Activated CD8-positive, alpha-beta memory T cell treated with anti-CD3 and anti-CD28 coated beads, Interleukin-2, amount 50 U/mL, for 24 hours (primary cell): ENCODE results near the gene PLCH2.

Experiments
- DNase-seq: peaks from one replicate; pipeline ENCODE4 v3.0.0-alpha.2; 2020; ENCODE audit errors: extremely low read depth

PLCH2 gene

DNA sequence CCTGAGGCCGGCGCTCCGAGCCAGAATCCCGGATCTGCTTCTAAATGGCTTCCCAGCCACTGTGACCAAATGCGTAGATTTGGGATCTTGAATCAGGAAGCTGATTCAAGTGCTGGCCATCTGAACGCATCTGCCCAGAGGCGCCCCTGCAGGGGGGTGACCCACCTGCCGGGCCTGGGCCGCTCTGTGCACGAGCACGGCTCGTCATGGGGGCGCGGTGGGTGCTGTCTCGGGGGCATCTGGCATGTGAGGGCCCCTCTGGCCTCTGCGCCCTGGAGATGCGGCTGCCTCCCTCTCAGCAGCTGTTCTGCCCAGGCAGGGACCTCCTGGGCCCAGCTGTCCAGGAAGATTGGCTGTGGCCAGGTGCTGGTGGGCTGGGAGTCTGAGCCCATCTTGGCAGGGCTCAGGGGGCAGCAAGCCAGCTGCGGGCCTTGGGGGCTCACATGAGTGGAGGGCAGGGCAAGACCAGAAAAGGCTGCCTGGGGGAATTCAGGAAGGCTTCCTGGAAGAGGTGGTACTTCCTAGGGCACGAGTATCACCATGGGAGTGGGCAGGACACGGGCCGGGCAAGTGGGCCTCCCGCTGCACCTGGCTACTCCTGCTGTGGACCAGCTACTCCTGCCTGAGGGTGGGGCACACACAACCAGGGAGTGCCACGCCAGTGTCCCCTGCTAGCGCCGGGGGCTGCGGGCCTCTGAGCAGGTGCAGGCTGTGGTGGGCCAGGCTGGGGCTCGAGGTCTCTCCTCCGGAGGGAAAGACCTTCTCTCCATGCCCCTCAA is 25.1 kb downstream of the PLCH2 start:
- no peak for DNase-seq

DNA sequence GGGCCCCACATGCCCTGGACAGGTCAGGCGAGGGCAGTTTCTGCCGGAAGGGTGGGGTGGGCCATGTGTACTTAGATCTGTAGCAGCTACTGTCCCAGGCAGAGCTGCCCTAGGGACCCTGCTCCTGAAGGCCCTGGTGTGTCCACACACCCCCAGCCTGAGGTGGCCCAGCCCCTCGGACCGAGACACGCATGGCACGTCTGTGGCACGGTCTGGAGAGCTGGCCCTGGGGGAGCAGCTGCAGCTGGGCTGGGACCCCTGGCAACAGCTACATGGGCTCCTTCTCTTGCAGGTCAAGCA is 25.7 kb downstream of the PLCH2 start:
- no peak for DNase-seq

DNA sequence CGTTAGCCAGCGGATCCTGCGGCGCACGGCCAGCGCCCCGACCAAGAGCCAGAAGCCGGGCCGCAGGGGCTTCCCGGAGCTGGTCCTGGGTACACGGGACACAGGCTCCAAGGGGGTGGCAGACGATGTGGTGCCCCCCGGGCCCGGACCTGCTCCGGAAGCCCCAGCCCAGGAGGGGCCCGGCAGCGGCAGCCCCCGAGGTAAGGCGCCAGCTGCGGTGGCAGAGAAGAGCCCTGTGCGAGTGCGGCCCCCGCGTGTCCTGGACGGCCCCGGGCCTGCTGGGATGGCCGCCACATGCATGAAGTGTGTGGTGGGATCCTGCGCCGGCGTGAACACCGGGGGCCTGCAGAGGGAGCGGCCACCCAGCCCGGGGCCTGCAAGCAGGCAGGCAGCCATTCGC is 26.1 kb downstream of the PLCH2 start:
- no peak for DNase-seq

DNA sequence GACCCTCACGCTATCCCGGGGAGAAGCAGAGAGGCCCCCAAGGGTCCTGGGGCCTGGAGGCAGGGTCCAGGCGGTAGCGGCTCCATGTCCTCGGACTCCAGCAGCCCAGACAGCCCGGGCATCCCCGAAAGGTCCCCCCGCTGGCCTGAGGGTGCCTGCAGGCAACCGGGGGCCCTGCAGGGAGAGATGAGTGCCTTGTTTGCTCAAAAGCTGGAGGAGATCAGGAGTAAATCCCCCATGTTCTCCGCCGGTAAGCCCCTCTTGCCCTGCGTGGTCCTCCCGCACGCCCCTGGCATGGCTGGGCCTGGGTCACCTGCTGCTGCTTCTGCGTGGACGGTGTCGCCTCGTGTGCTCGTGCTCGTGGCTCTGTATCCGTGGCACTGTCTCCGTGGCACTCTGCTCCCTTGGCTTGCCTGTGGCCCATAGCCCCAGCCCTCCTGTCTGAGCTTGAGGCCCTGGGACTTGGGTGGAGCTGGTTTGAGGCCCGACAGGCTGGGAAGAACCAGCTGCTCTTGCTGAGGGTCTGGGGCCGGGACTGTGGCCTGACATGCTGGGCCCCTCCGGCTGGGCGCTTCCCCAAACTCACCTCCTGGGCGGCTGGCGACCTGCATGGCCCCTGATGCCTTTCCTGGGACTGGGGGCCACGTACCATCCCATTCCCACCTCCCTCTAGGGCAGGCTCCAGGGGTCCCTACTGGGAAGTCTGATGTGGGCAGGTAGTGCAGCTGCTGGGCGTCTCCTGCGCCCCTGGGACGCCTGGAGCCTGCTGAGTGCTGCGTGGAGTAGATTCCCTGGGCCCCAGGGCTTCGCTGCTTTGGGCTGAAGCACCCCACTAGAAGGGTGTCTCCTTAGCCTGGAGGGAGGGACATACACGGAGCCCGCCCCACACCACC is 26.8 kb downstream of the PLCH2 start:
- no peak for DNase-seq

DNA sequence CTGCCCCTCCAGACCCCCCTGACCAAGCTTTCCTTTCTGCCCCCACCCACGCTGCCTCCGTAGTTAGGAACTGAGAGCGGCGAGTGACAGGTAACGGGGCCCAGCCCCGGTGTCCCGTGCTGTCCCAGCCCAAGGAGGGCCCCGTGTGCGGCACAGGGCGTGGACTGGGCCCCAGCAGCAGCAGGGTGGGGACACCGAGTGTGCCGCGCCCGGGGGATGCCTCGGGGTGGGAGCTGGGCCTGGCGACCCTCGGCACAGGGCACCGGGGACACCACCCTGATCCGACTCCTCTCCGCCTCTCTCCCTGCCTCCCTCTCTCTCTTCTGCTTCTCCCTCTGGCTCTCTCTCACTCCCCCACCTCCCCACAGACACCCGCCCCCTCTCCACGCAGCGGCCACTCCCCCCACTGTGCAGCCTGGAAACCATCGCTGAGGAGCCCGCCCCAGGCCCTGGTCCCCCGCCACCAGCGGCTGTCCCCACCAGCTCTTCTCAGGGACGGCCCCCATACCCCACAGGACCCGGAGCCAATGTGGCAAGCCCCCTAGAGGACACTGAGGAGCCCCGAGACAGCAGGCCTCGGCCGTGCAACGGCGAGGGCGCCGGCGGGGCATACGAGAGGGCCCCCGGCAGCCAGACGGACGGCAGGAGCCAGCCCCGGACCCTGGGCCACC is 27.6 kb downstream of the PLCH2 start:
- no peak for DNase-seq

DNA sequence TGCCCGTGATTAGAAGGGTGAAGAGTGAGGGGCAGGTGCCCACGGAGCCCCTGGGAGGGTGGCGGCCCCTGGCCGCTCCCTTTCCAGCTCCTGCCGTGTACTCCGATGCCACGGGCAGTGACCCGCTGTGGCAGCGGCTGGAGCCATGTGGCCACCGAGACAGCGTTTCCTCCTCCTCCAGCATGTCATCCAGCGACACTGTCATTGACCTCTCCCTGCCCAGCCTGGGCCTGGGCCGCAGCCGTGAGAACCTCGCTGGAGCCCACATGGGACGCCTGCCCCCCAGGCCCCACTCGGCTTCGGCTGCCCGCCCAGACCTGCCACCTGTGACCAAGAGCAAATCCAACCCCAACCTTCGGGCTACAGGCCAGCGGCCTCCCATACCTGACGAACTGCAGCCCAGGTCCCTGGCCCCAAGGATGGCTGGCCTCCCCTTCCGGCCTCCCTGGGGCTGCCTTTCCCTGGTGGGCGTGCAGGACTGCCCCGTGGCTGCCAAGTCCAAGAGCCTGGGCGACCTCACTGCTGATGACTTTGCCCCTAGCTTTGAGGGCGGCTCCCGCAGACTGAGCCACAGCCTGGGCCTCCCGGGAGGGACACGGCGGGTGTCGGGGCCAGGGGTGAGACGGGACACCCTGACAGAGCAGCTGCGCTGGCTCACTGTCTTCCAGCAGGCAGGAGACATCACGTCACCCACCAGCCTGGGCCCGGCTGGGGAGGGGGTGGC is 28.3 kb downstream of the PLCH2 start:
- DNase-seq, result no peak

DNA sequence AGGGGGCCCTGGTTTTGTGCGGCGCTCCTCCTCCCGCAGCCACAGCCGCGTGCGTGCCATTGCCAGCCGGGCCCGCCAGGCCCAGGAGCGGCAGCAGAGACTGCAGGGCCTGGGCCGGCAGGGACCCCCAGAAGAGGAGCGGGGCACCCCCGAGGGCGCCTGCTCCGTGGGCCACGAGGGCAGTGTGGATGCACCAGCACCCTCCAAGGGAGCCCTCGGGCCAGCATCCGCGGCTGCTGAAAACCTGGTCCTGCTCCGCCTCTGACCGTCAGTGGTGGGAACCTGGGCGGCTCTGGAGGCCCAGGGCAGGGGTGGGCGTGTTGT is 28.8 kb downstream of the PLCH2 start:
- DNase-seq, result no peak

DNA sequence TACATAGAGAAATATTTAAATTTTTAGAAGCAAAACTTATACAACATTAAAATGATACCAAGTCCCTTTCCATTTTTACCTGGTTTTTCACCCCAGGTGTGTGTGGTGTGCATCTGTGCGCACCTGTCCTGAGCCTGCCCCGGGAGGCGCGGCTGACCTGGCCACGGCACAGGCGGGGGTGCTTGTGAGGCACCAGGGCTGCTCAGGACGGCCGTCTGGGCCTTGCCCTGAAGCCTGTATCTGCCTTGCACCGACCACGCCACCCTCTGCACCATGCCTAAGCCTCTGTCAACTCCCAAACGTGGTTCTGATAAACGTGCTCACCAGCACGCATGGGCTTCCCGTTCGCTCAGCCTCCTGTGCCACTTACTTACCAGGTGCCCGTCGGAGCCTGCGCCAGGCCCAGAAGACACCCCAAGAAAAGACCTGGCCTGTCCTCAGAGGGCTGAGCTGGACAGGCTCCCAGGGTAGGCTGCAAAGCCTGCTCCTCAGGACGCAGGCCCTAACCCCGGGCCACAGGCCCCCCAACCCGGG is 29.4 kb downstream of the PLCH2 start:
- DNase-seq, result no peak

DNA sequence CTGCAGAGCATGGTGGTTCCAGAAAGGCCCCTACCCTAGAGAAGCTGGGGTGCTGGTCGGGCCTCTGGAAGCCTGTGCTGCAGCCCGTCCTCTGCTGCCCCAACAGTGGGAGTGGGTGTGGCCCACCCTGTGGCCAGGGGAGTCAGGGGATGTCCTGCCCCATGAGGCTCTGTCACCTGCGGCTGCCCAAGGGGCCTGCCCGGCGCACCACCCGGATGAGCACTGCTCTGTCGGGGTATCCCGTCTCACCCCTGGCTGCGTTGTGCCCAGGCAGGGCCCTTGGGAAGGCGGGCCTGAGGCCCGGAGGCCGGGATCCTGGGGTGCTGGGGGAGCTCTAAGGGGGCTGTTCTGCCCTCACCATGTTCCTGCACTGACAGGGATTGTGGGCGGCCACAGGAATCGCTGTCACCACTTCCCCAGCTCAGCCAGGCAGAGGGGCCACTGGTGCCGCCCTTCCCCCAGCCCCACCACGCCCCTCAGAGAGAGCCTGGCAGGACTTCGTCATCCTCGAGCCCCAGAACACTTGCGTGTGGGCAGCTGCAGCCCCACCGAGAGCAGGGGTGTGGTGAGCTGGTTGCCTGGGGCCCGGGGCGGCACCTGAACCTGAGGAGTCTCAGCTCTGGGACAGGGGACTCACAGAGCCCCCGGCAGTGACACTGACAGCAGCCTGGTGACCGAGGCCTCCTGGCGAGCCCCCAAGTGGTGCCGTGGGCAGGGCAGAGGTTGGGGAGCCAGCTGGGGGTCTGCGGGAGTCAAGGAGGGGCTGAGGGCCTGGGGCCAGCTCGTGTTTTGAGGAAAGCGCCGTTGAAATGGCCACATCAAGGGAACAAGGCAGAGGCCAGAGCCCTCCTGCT is 30.1 kb downstream of the PLCH2 start:
- no peak for DNase-seq

DNA sequence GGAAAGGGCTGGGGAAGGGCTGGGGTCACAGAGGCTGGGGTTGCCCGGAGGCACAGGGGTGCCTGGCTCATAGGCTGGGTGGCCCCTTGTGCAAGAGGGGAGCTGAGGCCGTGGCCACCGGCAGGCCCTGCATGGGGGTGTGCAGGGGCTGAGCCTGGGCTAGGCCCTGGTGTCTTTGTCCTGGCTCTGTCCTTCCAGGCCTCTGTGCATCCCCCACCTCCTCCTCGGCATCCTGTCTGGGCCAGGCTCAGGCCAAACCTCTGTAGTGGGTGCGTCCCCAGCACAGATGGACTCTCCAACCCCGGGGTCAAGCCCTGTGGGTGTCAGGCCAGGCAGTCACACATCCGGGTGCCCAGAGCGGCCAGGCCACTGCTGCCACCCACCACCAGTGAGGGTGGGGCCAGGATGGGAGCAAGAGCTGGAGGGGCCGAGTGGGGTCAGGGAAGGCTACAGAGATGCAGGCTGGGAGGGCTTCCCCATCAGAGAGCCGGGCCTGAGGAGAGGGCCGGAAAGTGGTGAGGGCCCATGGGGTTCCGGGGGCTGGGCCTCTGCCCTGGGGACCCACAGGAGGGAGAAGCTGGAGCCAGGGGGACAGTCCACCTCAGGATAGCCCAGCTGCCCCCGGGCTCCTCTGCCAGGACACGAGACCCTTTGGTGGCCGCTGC is 30.9 kb downstream of the PLCH2 start:
- no peak for DNase-seq

DNA sequence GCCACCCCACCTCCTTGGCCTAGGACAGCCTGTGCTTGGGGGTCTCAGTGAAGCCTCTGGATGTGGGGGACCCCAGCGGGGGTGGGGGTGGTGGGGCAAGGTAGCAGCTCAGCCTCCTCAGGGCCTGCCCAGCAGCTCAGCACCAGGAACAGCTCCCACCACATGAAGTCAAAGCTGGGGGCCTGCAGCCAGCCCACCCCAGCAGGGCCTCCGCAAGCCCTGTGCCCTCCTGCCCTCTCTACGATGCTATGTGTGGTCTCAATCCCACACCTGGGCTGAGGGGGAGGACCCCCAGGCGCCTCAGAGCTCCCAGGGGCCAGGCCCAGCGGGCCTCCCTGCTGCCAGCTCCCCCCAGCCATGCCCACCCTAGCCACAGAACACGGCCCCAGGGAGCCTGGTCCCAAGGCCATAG is 31.7 kb downstream of the PLCH2 start:
- DNase-seq, result no peak

DNA sequence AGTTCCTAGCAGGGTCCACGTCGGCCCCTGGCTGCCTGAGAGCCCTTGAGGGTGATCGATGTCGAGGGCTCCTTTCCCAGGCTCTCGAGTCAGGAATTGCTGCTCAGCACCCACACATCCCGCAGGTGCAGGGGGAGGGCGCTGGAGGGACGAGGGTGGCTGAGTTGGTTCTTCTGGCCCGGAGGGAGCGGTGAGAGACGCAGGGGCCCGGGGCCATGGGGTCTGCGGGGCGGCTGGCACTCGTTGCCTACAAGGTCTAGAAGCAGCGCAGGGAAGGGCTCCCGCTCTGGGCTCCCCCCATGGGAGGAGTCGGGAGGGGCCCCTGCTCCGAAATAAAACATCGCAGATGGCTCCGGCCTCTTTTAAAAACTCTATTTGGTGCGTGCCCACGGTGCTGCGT is 32.1 kb downstream of the PLCH2 start:
- DNase-seq, result no peak

DNA sequence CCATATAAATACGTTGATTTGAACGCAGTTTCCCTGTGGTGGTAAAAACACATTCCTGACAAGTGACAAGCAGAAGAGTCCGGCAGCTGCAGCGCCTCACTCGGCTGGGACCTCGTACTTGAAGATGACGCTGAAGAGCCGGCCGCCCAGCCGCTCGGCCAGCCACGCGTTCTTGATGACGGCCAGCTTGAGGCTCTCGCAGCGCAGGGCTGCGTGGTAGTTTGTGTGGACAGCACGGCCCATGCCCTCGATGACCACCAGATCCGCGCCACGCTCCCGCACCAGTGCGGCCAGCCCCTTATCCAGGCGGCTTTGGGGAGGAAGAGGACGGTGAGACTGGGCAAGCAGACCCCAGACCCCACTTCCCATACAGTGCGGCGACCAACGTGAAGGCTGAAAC is 32.7 kb downstream of the PLCH2 start:
- DNase-seq, result no peak

DNA sequence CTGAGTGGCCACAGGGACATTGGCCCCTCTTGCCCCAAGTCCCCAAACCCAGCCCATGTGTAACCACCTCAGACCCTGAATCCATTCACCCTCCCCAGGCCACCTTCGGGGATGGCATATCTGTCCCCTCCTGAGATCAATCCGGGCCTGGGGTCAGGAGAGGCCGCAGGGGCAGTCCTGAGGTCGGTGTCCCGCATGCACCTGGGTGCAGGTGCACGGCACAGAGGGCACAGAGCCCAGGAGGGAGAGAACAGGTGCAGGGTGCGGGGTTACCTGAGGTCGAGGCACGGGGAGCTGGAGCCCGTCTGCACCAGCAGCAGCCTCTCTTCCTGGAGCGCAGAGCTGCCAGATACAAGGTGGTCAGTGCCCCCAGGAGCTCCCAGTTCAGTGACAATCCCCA is 33.5 kb downstream of the PLCH2 start:
- no peak for DNase-seq

DNA sequence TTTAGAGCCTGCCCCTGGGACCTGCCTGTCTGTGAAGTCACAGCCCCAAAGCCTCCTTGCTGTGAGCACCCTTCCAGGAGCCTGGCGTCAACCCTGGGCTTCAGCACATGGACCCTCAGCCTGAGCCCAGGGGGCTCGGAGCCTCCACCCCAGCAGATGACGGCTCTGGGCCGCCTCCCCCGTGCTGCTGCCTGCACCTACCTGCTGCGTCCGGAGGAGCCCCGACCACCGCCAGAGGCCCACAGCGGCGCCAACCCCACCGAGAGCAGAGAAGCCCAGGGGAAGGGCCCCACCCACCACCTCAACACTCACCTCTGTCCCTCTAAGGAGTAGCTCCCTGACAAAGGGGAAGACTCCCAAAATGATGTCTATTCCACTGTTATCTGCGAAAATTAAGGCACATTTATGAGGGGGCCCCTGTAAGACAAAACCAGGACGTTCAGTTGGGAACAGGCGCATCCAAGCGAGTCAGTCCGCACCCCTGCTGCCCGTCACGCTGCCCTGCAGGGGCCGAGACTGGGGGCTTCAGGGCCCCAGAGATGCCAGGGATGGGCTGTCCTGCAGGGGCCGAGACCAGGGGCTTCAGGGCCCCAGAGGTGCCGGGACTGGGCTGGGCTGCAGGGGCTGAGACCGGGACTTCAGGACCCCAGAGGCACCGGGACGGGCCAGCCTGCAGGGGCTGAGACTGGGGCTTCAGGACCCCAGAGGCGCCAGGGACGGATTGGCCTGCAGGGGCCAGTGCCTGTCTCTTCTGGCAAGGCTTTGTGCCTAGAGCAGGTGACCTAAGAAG is 34.5 kb downstream of the PLCH2 start:
- DNase-seq, result no peak

DNA sequence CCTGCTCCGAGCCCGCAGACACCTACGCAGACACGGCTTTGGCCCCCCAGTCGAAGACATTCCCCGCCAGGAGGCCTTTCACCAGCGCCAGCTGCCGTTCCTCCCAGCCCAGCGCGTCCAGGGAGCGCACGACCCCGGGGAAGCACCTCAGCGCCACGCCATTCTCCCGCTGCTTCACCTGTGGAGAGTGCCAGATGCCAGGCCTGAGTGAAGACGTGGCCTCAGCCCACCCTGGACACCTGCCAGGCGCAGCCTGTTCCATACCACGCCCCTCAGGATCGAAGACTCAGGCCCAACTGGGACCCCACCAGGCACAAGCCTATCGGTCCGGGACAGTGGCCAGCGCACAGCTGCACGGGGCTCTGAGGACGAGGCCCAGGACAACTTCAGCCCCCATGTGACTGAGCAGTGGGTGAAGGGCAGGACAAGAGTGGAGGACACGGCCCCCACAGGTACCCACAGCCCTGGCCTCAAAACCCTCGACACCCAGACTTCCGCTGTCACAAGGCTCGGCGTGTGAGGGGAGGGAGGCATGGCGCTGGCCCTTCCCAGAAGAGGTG is 36.9 kb downstream of the PLCH2 start:
- DNase-seq, result no peak

DNA sequence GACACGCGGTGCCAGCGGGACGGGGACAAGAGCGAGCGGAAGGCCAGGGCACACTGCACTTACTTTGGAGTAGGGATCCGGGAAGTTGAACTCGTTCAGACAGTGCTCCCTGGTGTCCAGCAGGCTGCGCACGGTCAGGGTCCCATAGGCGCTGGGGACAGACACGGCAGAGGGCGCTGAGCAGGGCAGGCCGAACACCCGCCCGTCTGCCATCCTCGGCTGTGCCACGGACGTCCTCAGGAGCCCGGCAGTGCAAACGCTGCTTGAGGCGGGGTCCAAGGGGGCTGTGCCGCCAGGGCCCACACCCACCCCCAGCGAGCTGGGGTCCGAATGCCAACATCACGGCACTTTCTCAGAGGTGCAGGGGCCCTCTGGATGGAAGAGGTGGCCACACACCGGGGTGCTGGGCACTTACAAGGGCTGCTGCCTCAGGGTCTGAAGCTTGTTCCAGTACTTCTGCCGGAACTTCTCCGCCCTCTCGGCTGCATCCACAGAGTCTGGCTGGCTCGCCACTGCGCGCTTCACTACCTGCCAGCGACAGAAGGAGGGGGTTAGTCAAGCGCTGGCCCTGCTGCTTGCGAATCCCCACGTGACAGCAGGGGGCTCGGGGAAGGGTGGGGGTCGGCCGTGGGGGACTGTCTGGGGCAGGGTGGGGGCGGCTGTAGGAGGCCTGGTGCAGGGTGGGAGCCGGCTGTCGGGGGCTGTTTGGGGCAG is 38.0 kb downstream of the PLCH2 start:
- no peak for DNase-seq

DNA sequence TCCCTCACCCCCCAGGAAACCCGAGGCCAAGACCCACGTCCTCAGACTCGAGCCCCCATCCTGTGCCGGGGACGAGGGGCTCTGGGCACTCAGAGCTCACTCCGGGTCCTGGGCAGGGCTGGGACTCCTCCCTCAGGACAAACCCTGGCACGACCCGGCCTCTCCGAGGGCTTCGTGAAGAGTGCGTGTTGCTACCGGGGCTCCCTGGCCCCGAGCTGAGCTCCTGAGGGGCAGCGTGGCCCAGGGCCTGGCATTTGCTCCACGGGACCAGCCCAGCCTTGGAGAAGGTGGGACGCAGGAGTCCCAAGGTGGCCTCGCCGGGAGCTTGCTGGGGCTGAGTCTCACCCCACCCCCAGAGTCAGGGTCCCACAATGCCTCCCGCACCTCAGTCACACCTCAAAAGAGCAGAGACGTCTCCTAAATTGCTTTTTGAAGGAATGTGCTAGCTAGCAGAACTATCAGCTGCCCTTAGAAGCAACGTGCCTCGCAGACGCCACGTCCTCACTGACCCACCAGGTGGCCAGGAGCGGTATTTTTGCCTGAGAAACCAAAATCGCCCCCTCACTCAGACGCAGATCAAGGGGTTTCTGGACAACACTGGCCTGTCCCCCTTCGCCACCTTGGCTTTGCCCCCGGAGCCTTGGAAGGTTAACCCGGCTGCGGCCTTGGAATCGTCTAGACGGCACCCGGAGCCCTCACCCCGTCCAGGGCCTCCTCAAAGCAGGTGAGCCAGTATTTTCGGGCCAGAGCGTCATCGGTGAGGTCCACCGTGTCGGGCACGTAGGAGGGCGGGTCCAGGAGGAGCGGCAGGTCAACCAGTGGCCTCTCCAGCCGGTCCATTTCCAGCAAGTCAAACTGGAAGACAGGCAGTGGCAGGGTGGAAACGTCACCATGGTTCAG is 39.0 kb downstream of the PLCH2 start:
- DNase-seq, result no peak
